GM18858 (cell line): ENCODE results near the gene POGLUT2.

Experiments used
- ATAC-seq: cut with Tn5 transposase; IDR thresholded peaks from one replicate; pipeline ENCODE4 v1.9.1; 2021; ENCODE audit not compliant: unreplicated experiment

Gene POGLUT2

GRCh38 chr13:102798581-102799425 lies at the start of gene POGLUT2, which contains the start of gene BIVM:
Gene POGLUT2, minus strand, starts transcription at chr13:102798976. Its CDS starts 306 bp downstream, at chr13:102798670.
Gene BIVM, plus strand, starts transcription at chr13:102799119. Its CDS starts 8,149 bp downstream, at chr13:102807268.
- peak; percentile 79 for ATAC-seq

- ATAC-seq: peak; percentile 19
Measured at GRCh38 chr13:102847272-102848234, 48.8 kb upstream of the POGLUT2 start.

GRCh38 chr13:102846261-102847015 lies 47.7 kb upstream of the POGLUT2 start:
- peak; percentile 37 for ATAC-seq

- ATAC-seq: peak; percentile 69
Measured at GRCh38 chr13:102845630-102846260, 47.0 kb upstream of the POGLUT2 start, which contains the start of gene ERCC5. Gene ERCC5, plus strand, starts transcription at chr13:102846032. Its CDS starts 235 bp downstream, at chr13:102846267.

- peak; percentile 5 for ATAC-seq
Measured at GRCh38 chr13:102845289-102845629, 46.5 kb upstream of the POGLUT2 start.

GRCh38 chr13:102839462-102839861 lies 40.7 kb upstream of the POGLUT2 start:
- ATAC-seq: no peak

- ATAC-seq: no peak
Measured at GRCh38 chr13:102838982-102839381, 40.2 kb upstream of the POGLUT2 start.

GRCh38 chr13:102838273-102838672 lies 39.5 kb upstream of the POGLUT2 start:
- no peak for ATAC-seq

GRCh38 chr13:102836471-102836870 lies 37.7 kb upstream of the POGLUT2 start:
- ATAC-seq: no peak

- no peak for ATAC-seq
Measured at GRCh38 chr13:102830646-102831045, 31.9 kb upstream of the POGLUT2 start.

- no peak for ATAC-seq
Measured at GRCh38 chr13:102825921-102826706, 27.3 kb upstream of the POGLUT2 start.

- no peak for ATAC-seq
Measured at GRCh38 chr13:102825400-102825799, 26.6 kb upstream of the POGLUT2 start.

- ATAC-seq: no peak
Measured at GRCh38 chr13:102817907-102818306, 19.1 kb upstream of the POGLUT2 start.

GRCh38 chr13:102817241-102817640 lies 18.5 kb upstream of the POGLUT2 start:
- no peak for ATAC-seq

GRCh38 chr13:102816708-102817107 lies 17.9 kb upstream of the POGLUT2 start:
- ATAC-seq: no peak

- ATAC-seq: no peak
Measured at GRCh38 chr13:102815788-102816187, 17.0 kb upstream of the POGLUT2 start.

- ATAC-seq: no peak
Measured at GRCh38 chr13:102814793-102815192, 16.0 kb upstream of the POGLUT2 start.

GRCh38 chr13:102814025-102814607 lies 15.3 kb upstream of the POGLUT2 start:
- ATAC-seq: no peak

GRCh38 chr13:102812611-102813287 lies 14.0 kb upstream of the POGLUT2 start:
- no peak for ATAC-seq
